ENCODE results near the gene GGNBP2.
"Not testable (repeated sequence)": the region's sequence is repeated elsewhere in the genome, so short reads cannot be mapped to it uniquely, and the experiment has no call there.

Gene GGNBP2

DNA sequence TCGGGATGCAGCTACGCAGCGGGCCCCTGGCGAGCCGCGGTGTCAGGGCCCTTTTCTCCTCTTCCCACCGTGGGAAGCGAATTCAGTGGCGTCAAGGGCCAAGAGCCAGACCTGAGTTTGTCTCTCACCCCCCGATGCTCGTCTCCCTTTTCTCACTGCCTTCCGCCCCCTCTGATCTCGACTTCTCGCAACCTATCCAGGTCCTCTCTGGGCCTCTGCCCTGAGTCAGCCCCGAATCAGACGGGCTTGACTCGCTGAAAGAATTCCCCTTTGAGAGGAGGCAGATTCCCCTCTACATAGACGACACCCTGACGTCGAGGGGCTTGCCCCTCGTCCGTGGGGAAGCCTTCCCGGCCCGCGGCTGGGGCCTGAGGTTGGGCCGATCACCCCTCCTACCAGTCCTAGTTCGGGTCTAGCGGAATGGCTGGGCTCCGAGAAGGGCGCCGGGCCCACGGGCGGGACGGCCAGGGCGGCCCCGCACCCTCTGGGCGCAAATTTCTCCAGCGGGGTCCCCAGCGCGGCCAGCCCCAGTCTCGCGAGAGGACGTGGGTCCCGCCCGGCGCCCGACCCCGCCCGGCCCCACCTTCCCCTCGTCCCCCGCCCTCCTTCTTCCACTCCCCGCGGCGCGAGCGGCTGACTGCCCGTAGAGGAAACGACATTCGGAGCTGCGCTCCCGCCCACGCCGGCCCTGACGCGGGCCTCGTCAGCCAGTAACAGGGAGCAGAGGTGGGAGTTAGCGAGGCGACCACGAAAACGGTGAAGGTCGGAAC lies at the start of gene GGNBP2:
Gene GGNBP2, plus strand, starts transcription at position 613 of the 770 bp plus-strand sequence. CDS start 806 bp downstream, outside the sequence.
- peak; percentile 91 for DNase-seq

- no peak for DNase-seq
Observed at GRCh38 chr17:36495076-36495578, 49.6 kb upstream of the GGNBP2 start.

DNA sequence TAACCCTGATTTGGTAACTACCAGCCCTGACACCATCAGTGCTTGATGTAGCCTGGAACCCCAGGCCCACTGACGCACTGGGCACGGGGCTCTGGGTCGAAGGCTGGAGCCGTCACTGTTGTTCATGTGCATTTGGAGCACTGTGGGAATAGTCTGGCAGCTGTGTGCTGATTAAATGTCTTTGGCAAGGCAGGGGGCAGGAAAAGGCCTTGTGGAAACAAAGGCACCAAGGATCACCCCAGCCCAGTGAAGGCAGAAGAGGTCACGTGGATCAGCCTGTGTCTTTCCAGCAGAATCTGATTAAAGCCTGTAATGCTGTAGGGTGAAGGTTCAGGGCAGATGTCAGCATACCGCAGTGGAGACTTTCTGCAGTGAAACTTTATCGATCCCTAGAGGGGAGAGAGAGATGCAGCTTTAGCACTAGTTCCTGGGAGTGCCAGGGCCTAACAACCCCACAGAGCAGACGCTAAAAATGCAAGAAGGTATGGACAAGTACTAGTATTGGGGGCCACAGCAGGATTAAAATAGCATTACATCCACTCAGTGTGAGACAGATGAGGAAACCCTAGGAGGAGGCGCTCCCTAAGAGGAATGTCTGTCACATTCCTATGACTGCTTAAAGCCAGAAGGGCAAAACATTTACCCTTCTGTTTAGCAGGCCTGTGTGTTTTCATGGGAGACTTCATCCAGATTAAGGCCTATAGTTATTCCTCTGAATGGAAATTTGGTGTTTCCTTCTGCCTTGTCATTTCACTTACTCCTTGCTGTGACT lies 48.5 kb upstream of the GGNBP2 start:
- DNase-seq: no peak

DNA sequence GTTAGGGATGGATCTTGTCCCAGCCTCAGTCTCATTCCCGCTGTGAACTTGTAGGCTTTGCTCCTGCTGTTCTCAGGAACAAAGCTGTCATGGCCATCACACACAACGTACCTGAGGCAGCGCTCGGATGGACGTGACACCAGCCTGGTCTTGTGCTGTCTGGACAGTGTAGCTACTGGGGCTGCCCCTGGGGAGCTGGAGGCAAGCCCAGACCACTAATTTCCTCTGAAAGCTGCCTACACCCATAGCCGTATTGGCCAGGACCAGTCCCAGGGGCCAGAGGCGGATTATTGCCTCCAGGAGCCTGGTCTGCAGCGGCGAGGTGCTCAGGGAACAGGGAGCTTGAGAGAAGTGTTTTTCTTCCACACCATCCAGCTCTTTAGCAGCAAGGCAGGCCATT lies 46.6 kb upstream of the GGNBP2 start:
- DNase-seq: no peak

DNA sequence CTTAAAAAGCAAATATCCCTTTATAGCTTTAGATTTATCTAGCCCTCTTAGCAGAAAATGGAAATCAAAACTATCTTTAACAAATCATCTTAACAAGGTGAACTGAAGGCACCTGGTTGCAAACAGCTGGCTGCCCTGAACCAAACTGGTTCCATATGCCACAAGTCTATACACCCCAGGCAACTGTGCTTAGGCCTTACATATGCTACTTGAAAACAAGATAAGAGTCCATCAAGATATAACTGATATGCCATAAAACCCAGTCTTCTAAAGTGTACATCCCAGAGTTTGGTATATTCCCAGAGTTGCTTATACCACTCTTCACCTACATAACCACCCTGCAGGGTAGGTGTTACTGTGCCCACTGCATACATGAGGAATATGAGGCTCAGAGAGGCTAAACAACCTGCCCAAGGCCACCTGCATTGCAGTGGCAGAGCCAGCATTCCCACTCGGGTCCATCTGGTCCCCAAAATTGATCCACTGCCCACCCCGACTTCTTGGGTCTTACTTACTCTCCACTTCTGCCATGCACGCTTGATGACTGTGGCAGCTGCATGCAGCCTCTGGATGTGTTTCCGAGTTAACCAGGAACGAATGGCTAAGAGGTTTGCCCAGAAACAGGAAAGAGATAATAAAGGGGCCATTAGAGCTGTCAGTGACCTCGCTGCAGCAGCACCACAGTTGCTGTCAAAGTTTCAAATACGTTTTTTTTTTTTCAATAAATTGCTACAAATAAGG lies 46.0 kb upstream of the GGNBP2 start:
- no peak for DNase-seq

DNA sequence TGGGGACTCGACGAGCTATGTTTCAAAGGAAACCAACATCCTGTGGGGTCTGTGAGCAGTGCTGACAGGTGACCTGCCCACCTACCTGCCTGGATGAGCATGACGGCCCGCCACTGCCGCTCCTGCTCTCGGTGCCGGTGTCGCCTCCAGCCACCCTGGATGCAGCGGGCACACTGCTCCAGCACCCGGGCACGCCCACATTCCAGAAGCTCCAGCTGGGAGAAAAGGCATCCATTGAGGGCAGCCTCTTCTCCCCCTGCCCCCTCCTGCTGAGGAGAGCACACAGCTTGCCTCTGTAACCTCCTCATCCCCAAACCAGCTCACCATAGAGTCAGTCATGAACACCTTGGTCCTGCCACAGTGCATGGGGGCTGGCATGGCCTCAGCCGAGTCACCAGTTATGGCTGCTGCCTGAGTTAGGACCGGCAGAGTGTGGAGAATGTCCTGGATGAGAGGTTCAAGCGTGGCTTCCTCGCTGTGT lies 43.9 kb upstream of the GGNBP2 start:
- DNase-seq: no peak

GRCh38 chr17:36501351-36501750 lies 43.4 kb upstream of the GGNBP2 start:
- DNase-seq: no peak

DNA sequence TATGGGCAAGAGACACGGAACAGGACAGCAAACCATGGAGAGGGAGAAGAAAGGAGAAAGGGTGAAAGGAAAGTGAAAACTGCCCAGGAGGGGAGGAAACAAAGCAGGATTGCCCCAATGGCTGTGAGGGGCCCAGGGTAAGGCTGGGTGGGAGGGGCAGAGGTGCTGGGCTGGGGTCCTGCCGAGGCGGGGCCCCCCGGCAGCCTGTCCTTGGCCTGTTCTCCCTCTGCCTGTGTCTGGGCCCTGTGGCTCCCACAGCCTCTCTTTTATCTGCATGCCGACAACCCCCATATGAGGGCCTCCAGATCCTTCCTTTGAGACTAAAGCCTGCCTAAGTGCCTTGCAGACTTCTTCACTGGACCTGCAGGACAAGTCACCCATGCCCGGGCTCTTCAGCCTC lies 42.8 kb upstream of the GGNBP2 start:
- DNase-seq: no peak

DNA sequence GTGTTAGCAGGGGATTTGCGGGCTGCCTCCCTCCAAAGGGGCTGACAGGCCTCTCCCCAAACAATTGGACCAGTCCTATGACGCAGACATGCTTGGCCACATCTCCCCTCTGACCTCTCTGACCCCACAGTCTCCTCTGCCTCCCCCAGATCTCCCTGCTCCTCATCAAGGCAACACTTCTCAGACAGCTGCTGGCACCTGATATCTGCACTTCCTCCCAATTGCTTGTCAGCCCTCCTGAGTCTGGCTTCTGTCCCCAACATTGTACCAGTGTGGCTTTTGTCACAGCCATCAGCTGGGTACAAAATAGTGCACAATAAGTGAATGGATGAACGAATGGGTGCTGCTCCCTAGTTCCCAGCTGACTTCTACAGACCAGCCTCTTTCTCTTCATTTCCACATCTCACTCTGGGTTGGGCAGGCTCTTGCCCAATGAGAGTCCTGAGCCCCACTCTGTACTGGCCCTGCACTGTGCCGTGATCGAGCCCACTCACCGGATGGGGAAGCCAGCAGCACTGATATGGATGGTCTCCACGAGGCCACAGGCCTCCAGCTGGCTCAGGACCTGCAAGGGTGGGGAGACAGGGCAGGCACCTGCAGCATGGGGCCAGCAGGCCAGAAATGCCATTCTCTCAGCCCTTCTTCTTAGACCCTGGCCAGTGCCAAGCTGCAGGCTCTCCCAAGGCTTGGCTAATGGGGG lies 41.1 kb upstream of the GGNBP2 start:
- no peak for DNase-seq

GRCh38 chr17:36504156-36504545 lies 40.6 kb upstream of the GGNBP2 start:
- DNase-seq: no peak

DNA sequence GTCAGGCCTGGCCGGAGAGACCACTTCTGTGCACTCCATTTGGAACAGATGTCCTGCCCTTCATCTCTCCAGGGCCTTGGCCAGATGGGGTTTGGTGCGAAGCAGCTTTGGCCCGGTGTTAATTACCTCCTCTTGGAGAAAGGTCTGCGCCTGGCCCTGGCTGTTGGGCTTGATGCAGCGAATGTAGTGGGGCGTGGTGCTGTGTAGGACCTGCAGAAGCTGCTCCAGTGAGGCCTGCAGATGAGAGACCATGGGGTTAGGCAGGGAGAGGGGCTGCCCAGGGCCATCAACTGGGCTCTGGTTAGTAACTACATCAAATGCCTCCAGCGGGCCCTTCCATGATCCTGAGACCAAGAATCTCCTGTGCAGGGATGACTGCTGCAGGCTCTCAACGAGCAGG lies 39.5 kb upstream of the GGNBP2 start:
- DNase-seq: no peak

DNA sequence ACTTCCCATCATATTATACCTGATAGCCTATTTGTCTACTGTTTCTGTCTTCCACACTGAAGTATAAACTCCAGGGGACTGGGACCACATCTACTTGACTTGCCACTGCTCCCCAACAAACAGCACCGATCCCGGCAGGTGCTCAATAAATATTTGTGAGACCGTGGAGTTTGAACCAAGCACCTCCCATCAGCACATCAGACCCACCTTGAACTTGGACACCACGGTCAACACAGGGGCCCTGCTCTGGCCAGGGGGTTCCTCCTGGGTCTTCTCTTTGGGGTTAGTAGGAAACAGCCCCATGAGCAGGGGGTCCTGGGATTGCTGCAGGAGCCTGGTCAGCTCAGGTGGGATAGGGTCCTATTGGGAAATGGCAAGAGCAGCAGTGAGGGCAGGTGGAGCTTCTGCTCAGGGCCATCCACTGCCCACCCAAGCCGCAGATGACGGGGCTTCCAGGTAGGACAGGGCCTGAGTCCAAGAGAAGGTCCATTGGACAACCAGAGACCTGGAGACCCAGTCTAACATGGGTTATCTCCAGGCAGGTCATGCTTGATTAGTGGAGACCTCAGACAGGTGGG lies 38.4 kb upstream of the GGNBP2 start:
- DNase-seq: no peak

DNA sequence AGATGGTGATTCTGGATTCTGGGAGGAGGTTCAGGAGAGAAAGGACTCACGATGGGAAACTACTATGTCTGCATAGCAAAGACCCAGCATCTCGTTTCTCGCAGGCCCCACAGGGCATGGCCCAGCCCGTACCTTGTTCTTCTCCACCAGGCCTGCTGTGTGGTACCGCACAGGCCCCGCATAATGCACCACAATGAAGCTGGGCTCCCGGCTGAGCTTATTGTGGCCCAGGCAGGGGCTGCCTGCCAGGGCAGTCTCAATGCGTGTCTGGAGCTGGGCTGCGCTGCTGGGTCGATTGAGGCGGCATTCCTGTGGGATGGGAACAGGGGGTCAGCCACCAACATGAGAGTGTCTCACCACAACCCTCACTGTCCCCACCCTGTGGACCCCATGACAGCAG lies 37.9 kb upstream of the GGNBP2 start:
- DNase-seq: no peak

DNA sequence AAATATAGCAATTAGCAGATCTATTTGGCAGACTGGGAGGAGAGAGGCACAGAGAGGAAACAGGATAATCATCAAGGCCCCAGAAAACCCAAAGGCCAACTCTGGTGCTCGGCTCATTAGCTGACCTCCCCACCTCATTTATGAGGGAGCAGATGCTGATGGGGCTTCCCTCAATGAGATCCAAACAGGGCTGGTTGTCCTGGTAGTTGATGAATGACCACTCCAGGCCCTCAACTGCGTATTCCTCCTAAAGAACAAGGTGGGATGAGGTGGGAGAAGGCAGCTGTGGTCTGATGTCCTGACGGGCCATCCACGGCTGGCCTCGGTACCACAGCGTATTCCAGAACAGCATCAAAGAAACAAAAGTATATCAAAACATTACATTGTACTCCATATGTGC lies 37.5 kb upstream of the GGNBP2 start:
- no peak for DNase-seq

- not testable (repeated sequence) for DNase-seq
Observed at GRCh38 chr17:36508439-36508838, 36.3 kb upstream of the GGNBP2 start.

DNA sequence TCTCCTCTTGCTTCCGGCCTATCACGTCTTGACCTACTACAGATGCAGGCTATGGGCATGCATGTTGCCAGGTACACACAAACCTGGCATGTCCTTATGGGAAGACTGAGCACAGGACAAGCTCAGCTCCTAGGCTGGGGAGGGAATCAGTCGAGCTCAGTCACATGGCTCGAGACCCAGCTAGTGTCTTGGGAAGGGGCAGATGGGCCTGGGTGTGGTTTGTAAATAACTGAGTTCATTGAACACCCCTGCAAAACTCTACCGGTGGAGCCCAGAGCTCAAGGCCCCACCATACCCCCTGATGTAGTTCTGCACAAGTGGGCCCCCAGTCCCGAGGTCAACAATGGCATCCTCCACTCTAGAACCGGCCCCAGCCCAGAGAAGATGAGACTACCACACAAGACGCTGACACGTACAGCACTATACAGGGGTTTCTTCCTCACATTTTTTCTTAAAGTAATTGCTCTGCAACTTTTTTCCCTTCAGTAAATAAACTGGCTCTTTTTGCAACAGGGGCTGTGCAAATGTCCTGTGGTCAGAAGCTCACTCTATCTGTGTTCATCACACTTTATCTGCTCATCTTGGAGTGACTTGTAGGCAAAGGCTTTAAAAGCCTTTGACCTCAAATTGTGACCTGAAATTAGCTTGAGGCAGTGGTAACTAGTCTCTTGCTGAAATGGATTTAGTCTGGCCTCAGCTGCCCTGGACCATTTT lies 35.3 kb upstream of the GGNBP2 start:
- no peak for DNase-seq

DNA sequence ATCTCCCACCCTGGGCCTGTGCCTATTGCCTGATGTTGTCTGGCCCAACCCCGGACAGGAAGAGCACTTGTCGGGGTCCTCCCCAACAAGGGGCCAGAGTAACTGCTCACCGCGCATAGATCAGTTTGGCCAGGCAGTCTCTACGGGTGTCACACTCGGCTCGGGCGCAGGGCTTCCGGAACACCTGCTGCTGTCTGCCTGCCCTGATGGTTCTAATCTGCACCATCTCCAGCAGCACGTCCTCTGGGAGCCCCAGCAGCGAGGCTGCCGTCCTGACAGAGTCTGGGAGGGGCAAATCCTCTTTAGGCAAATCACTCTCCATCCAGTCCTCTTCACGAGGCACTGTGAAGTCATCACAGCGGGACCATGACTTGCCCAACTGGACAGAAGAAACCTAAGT lies 34.1 kb upstream of the GGNBP2 start:
- no peak for DNase-seq

GRCh38 chr17:36511216-36511615 lies 33.5 kb upstream of the GGNBP2 start:
- DNase-seq: no peak

DNA sequence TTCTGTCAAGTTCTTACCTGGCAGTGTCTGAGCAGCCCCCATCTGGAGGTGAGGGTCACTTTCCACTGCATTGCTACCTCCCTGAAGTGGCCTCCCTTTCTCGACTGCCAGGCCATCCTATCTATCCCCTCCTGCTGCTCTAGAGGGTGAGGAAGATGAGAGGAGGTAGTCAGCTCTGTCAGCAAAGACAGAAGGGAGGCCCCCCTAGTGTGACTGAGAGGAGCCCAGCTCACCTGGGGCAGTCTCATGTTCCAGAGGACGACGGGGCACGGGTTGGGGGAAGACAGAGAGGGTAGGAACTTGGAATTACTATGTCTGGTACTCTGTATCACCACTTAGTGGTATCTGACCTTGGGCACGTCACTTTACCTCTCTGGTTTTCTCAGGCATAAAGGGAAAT lies 32.1 kb upstream of the GGNBP2 start:
- no peak for DNase-seq

GRCh38 chr17:36514856-36515255 lies 29.9 kb upstream of the GGNBP2 start:
- DNase-seq: no peak

- no peak for DNase-seq
Observed at GRCh38 chr17:36515837-36516236, 28.9 kb upstream of the GGNBP2 start.

DNA sequence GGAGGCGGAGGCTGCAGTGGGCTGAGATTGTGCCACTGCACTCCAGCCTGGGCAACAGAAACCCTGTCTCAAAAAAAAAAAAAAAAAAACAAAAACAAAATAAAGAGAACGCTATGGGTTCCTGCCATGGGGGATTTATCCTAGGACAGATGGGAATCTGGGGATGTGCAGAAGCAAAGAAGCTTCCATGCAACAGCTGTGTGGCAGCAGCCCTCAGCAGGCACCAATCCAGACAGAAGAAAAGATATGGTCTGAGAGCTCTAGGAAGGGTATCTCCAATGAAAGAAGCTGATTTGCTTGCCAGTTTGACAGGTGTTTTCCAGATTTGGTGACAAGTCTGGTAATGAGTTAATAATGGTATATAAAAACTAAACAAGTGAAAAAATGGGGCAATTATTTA lies 21.6 kb upstream of the GGNBP2 start:
- no peak for DNase-seq
